ENCODE results near the gene CDC42BPG. TPM values are rescaled to one million over a fixed set of nuclear protein-coding genes. Genes with fewer than 3 reads are reported as not detected.

The CDC42BPG gene
- total and polyA plus RNA-seq, 9 of the 15 experiments (the other 6 are each of a cell fraction or from before 2014, with no cell fraction given): 0.04 to 8.8 (median 2.1) TPM

DNA sequence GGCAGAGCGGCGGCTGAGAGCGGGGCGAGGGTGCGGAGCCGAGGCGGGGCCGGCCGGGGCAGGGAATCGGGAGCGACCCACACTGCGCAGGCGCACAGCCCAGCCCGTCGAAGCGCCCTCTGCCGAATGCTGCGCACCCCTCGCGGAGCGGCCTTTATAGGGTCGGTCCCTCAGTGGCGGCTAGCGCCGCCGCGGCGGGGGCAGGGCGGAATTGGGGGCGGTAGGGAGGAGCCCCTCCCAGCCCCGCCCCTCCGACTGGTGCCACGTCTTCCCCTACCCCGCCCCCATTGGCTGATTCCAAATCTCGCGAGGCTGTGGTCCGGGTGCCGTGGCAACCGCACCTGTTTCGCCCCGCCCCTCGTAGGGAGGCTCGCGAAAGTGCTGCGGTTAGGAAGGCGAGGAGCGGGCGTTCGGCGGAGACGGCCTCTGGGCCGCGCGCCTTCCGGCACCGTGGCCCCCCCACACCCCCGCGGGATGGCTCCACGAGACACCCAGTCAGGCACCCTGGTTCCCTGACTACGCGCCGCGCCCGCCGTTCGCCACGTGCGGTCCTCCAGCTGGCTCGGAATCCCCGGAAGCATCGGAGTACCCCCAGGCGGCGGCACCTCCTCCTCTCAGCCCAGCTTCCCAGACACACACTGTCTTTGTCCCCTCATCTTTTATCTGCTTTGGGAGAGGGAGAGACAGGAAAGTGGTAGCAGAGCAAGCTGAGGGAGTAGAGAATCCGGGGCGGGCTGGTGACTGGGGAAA lies 34.2 kb upstream of the CDC42BPG start, which contains the start of gene EHD1 (continued):
- TF ChIP-seq, protein P1, sequence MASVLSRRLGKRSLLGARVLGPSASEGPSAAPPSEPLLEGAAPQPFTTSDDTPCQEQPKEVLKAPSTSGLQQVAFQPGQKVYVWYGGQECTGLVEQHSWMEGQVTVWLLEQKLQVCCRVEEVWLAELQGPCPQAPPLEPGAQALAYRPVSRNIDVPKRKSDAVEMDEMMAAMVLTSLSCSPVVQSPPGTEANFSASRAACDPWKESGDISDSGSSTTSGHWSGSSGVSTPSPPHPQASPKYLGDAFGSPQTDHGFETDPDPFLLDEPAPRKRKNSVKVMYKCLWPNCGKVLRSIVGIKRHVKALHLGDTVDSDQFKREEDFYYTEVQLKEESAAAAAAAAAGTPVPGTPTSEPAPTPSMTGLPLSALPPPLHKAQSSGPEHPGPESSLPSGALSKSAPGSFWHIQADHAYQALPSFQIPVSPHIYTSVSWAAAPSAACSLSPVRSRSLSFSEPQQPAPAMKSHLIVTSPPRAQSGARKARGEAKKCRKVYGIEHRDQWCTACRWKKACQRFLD (CRISPR knock-in tag; IDR thresholded peaks at IDR 0.05): peak; percentile 69
- TF ChIP-seq HCFC1 (IDR thresholded peaks at IDR 0.05; ENCODE audit: low read depth, low read length) (peak; percentile 59), SMARCA4 (IDR thresholded peaks at IDR 0.05) (peak; percentile 61; the same call in 1 of the 2 replicates), NEUROD1 (IDR thresholded peaks at IDR 0.05; ENCODE audit: borderline replicate concordance, low read depth, low read length, partially characterized antibody) (peak; percentile 96), KLF13 (tag; IDR thresholded peaks at IDR 0.05; ENCODE audit: borderline replicate concordance, low read depth) (0 out of 2 replicates have a peak, but pooled peaks have one; percentile 32), POLR2A (conservative IDR thresholded peaks at IDR 0.05) (peak; percentile 91), SIN3A (IDR thresholded peaks at IDR 0.05; ENCODE audit: borderline replicate concordance in 2 of 2, control insufficient read depth in 1 of 2, low read depth in 2 of 2, low read length in 2 of 2) (peak; percentile 69 to 92; a peak in 2 of 4 replicates), FOXJ2 (tag; IDR thresholded peaks at IDR 0.05) (peak; percentile 96), U2AF1 (optimal IDR thresholded peaks at IDR 0.05; ENCODE audit: low read depth, low read length) (peak; percentile 23), TOE1 (IDR thresholded peaks at IDR 0.05; ENCODE audit: borderline replicate concordance) (no peak; the same call in 1 of the 2 replicates), TOE1 (CRISPR knock-in tag; IDR thresholded peaks at IDR 0.05; ENCODE audit: borderline replicate concordance, low read depth) (no peak), TBP (optimal IDR thresholded peaks at IDR 0.05; ENCODE audit: low read depth, low read length) (peak; percentile 98)
- TF ChIP-seq, protein P2, sequence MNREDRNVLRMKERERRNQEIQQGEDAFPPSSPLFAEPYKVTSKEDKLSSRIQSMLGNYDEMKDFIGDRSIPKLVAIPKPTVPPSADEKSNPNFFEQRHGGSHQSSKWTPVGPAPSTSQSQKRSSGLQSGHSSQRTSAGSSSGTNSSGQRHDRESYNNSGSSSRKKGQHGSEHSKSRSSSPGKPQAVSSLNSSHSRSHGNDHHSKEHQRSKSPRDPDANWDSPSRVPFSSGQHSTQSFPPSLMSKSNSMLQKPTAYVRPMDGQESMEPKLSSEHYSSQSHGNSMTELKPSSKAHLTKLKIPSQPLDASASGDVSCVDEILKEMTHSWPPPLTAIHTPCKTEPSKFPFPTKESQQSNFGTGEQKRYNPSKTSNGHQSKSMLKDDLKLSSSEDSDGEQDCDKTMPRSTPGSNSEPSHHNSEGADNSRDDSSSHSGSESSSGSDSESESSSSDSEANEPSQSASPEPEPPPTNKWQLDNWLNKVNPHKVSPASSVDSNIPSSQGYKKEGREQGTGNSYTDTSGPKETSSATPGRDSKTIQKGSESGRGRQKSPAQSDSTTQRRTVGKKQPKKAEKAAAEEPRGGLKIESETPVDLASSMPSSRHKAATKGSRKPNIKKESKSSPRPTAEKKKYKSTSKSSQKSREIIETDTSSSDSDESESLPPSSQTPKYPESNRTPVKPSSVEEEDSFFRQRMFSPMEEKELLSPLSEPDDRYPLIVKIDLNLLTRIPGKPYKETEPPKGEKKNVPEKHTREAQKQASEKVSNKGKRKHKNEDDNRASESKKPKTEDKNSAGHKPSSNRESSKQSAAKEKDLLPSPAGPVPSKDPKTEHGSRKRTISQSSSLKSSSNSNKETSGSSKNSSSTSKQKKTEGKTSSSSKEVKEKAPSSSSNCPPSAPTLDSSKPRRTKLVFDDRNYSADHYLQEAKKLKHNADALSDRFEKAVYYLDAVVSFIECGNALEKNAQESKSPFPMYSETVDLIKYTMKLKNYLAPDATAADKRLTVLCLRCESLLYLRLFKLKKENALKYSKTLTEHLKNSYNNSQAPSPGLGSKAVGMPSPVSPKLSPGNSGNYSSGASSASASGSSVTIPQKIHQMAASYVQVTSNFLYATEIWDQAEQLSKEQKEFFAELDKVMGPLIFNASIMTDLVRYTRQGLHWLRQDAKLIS (CRISPR knock-in tag; IDR thresholded peaks at IDR 0.05): 0 out of 2 replicates have a peak, but pooled peaks have one; percentile 92
- TF ChIP-seq, protein P3, sequence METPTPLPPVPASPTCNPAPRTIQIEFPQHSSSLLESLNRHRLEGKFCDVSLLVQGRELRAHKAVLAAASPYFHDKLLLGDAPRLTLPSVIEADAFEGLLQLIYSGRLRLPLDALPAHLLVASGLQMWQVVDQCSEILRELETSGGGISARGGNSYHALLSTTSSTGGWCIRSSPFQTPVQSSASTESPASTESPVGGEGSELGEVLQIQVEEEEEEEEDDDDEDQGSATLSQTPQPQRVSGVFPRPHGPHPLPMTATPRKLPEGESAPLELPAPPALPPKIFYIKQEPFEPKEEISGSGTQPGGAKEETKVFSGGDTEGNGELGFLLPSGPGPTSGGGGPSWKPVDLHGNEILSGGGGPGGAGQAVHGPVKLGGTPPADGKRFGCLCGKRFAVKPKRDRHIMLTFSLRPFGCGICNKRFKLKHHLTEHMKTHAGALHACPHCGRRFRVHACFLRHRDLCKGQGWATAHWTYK (CRISPR knock-in tag; IDR thresholded peaks at IDR 0.05): peak; percentile 4; the same call in 1 of the 2 replicates
- TF ChIP-seq, protein P4, sequence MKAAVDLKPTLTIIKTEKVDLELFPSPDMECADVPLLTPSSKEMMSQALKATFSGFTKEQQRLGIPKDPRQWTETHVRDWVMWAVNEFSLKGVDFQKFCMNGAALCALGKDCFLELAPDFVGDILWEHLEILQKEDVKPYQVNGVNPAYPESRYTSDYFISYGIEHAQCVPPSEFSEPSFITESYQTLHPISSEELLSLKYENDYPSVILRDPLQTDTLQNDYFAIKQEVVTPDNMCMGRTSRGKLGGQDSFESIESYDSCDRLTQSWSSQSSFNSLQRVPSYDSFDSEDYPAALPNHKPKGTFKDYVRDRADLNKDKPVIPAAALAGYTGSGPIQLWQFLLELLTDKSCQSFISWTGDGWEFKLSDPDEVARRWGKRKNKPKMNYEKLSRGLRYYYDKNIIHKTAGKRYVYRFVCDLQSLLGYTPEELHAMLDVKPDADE (conservative IDR thresholded peaks at IDR 0.05; ENCODE audit: control insufficient read depth, low read depth, low read length): peak; percentile 75
- TF ChIP-seq, protein P5, sequence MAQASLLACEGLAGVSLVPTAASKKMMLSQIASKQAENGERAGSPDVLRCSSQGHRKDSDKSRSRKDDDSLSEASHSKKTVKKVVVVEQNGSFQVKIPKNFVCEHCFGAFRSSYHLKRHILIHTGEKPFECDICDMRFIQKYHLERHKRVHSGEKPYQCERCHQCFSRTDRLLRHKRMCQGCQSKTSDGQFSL (CRISPR knock-in tag; IDR thresholded peaks at IDR 0.05): peak; percentile 98
- TF ChIP-seq, protein P5 (tag; IDR thresholded peaks at IDR 0.05): peak in 1 of 2 experiments; percentile 85; a peak in 2 of 4 replicates

All from K562 (cell line).